ENCODE measurements around the gene TMEM145. TPM values are rescaled to one million over a fixed set of nuclear protein-coding genes. Genes with fewer than 3 reads are reported as not detected.

Gene TMEM145
- total RNA-seq, 2 donors from 2014 or later, result 0.94 TPM; not detected in 1

GRCh38 chr19:42292963-42293362 is 20.1 kb upstream of the TMEM145 start:
- H3K27me3 ChIP-seq, result no peaks in the 10 kb centered on the region
- H3K4me1 ChIP-seq, result no peaks in the 10 kb centered on the region
- H3K36me3 ChIP-seq, result peaks cover 72% of the 10 kb centered on the region
- H3K4me3 ChIP-seq, result no peak overlapping the region
- TF ChIP-seq, protein P1, sequence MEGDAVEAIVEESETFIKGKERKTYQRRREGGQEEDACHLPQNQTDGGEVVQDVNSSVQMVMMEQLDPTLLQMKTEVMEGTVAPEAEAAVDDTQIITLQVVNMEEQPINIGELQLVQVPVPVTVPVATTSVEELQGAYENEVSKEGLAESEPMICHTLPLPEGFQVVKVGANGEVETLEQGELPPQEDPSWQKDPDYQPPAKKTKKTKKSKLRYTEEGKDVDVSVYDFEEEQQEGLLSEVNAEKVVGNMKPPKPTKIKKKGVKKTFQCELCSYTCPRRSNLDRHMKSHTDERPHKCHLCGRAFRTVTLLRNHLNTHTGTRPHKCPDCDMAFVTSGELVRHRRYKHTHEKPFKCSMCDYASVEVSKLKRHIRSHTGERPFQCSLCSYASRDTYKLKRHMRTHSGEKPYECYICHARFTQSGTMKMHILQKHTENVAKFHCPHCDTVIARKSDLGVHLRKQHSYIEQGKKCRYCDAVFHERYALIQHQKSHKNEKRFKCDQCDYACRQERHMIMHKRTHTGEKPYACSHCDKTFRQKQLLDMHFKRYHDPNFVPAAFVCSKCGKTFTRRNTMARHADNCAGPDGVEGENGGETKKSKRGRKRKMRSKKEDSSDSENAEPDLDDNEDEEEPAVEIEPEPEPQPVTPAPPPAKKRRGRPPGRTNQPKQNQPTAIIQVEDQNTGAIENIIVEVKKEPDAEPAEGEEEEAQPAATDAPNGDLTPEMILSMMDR (IDR thresholded peaks at IDR 0.05), result no peak
- H3K27ac ChIP-seq, result no peak overlapping the region
- DNase-seq (ENCODE audit: low spot score), result no peak
- no peaks in the 10 kb centered on the region for H3K9me3 ChIP-seq

DNA sequence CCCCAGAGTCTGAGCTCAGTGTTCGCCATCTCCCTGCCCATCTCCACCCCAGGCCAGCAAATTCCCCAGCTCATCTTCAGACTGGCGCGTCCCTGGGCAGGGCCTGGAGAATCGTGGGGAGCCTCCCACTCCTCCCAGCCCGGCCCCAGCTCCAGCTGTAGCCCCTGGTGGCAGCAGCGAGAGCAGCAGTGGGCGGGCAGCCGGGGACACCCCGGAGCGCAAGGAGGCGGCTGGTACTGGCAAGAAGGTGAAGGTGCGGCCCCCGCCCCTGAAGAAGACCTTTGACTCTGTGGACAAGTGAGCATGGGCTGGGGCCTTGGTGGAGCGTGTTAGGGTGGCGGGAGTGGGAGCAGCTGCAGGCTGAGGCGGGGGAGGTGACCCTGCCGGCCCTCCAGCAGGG is 19.6 kb upstream of the TMEM145 start:
- H3K9me3 ChIP-seq, result no peaks in the 10 kb centered on the region
- no peak overlapping the region for H3K27ac ChIP-seq
- peaks cover 67% of the 10 kb centered on the region for H3K36me3 ChIP-seq
- H3K27me3 ChIP-seq, result no peaks in the 10 kb centered on the region
- no peak overlapping the region for H3K4me3 ChIP-seq
- H3K4me1 ChIP-seq, result no peaks in the 10 kb centered on the region
- TF ChIP-seq, protein P1 (IDR thresholded peaks at IDR 0.05), result no peak
- no peak for DNase-seq (ENCODE audit: low spot score)

GRCh38 chr19:42293948-42294347 is 19.2 kb upstream of the TMEM145 start:
- no peak for DNase-seq (ENCODE audit: low spot score)
- Histone ChIP-seq H3K36me3 (peaks cover 62% of the 10 kb centered on the region), H3K27ac (no peak overlapping the region), H3K4me1 (no peaks in the 10 kb centered on the region), H3K9me3 (no peaks in the 10 kb centered on the region), H3K27me3 (no peaks in the 10 kb centered on the region), H3K4me3 (no peak overlapping the region)
- TF ChIP-seq, protein P1 (IDR thresholded peaks at IDR 0.05), result no peak

DNA sequence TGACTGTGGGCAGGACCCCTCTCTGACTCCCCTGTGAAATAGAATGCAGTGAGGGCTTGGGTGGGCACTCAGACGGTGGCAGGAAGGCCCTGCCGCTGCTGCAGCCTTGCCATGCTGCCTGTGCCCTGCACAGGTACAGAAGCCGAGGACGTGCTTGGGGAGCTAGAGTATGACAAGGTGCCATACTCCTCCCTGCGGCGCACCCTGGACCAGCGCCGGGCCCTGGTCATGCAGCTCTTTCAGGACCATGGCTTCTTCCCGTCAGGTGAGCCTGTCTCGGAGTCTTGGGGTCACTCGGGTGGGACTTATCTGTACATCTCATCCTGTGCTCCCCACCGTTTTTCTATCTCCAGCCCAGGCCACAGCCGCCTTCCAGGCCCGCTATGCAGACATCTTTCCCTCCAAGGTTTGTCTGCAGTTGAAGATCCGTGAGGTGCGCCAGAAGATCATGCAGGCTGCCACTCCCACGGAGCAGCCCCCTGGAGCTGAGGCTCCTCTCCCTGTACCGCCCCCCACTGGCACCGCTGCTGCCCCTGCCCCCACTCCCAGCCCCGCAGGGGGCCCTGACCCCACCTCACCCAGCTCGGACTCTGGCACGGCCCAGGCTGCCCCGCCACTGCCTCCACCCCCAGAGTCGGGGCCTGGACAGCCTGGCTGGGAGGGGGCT is 18.5 kb upstream of the TMEM145 start:
- Histone ChIP-seq H3K4me1 (no peaks in the 10 kb centered on the region), H3K4me3 (no peak overlapping the region), H3K9me3 (no peaks in the 10 kb centered on the region), H3K36me3 (peaks cover 56% of the 10 kb centered on the region), H3K27me3 (no peaks in the 10 kb centered on the region), H3K27ac (no peak overlapping the region)
- TF ChIP-seq, protein P1 (IDR thresholded peaks at IDR 0.05), result no peak
- no peak for DNase-seq (ENCODE audit: low spot score)

GRCh38 chr19:42295342-42295741 is 17.8 kb upstream of the TMEM145 start:
- Histone ChIP-seq H3K27me3 (no peaks in the 10 kb centered on the region), H3K4me3 (no peak overlapping the region), H3K36me3 (peaks cover 49% of the 10 kb centered on the region), H3K4me1 (no peaks in the 10 kb centered on the region), H3K9me3 (no peaks in the 10 kb centered on the region), H3K27ac (no peak overlapping the region)
- TF ChIP-seq, protein P1 (IDR thresholded peaks at IDR 0.05), result no peak
- no peak for DNase-seq (ENCODE audit: low spot score)

All from right atrium auricular region (tissue), 2 donors.